Stimulated activated memory B cell treated with anti-CD40 and anti-IgM and Interleukin-4, amounts not matched to agents 10 μg/mL and 1 μg/mL and 100 μg/mL, for 72 hours (primary cell): ENCODE measurements around the gene DMRTA2.
A peak's percentile ranks its signal among the peaks of the same experiment; 100 is the strongest.

Experiments used
- ATAC-seq: fragments of 150-1000 bp; cut with Tn5 transposase; 2 replicates; pipeline ENCODE4 v1.10.0; 2021
- H3K27ac Mint-ChIP-seq: one replicate; pipeline ENCODE4 v1.8.0; 2022; ENCODE audit warnings: mild to moderate bottlenecking, mixed read lengths
- H3K27me3 Mint-ChIP-seq: one replicate; pipeline ENCODE4 v1.8.0; 2022; ENCODE audit warnings: mixed read lengths
- H3K36me3 Mint-ChIP-seq: one replicate; pipeline ENCODE4 v1.8.0; 2022; ENCODE audit warnings: mixed read lengths
- H3K4me1 Mint-ChIP-seq: one replicate; pipeline ENCODE4 v1.8.0; 2022; ENCODE audit warnings: mixed read lengths
- H3K4me3 Mint-ChIP-seq: one replicate; pipeline ENCODE4 v1.8.0; 2022; ENCODE audit warnings: mild to moderate bottlenecking, moderate library complexity, mixed read lengths
- H3K9me3 Mint-ChIP-seq: one replicate; pipeline ENCODE4 v1.8.0; 2022; ENCODE audit warnings: mixed read lengths

DMRTA2 gene

GRCh38 chr1:50427086-50427817, 4.0 kb upstream of the DMRTA2 start:
- Mint-ChIP-seq H3K27ac (no peak overlapping the region), H3K27me3 (peaks cover 99% of the 10 kb centered on the region), H3K36me3 (no peaks in the 10 kb centered on the region), H3K4me1 (peaks cover 36% of the 10 kb centered on the region), H3K4me3 (no peak overlapping the region), H3K9me3 (no peaks in the 10 kb centered on the region)
- no peak for ATAC-seq

GRCh38 chr1:50426702-50427085, 3.5 kb upstream of the DMRTA2 start:
- Mint-ChIP-seq H3K27ac (no peak overlapping the region), H3K36me3 (no peaks in the 10 kb centered on the region), H3K9me3 (no peaks in the 10 kb centered on the region), H3K4me3 (no peak overlapping the region), H3K27me3 (peaks cover 99% of the 10 kb centered on the region), H3K4me1 (peaks cover 40% of the 10 kb centered on the region)
- ATAC-seq = no peak

GRCh38 chr1:50426108-50426700, 3.0 kb upstream of the DMRTA2 start:
- no peaks in the 10 kb centered on the region for H3K9me3 Mint-ChIP-seq
- ATAC-seq = no peak
- no peak overlapping the region for H3K4me3 Mint-ChIP-seq
- no peaks in the 10 kb centered on the region for H3K36me3 Mint-ChIP-seq
- H3K27me3 Mint-ChIP-seq = peaks cover 99% of the 10 kb centered on the region
- H3K27ac Mint-ChIP-seq = no peak overlapping the region
- H3K4me1 Mint-ChIP-seq = peaks cover 43% of the 10 kb centered on the region

- Mint-ChIP-seq H3K27me3 (peaks cover 96% of the 10 kb centered on the region), H3K36me3 (no peaks in the 10 kb centered on the region), H3K9me3 (peaks cover under 1% of the 10 kb centered on the region), H3K27ac (no peak overlapping the region), H3K4me1 (peaks cover 45% of the 10 kb centered on the region), H3K4me3 (no peak overlapping the region)
- ATAC-seq = no peak
Observed at GRCh38 chr1:50425376-50426107, 2.3 kb upstream of the DMRTA2 start.

- peaks cover 96% of the 10 kb centered on the region for H3K27me3 Mint-ChIP-seq
- ATAC-seq = no peak
- H3K36me3 Mint-ChIP-seq = no peaks in the 10 kb centered on the region
- H3K4me1 Mint-ChIP-seq = peaks cover 51% of the 10 kb centered on the region
- H3K4me3 Mint-ChIP-seq = peak overlapping the region; percentile 73
- H3K9me3 Mint-ChIP-seq = peaks cover 5% of the 10 kb centered on the region
- H3K27ac Mint-ChIP-seq = no peak overlapping the region
Observed at GRCh38 chr1:50424884-50425375, 1.7 kb upstream of the DMRTA2 start.

GRCh38 chr1:50424045-50424883, 1.0 kb upstream of the DMRTA2 start:
- H3K4me1 Mint-ChIP-seq = peaks cover 55% of the 10 kb centered on the region
- no peak for ATAC-seq
- peaks cover 5% of the 10 kb centered on the region for H3K9me3 Mint-ChIP-seq
- peaks cover 96% of the 10 kb centered on the region for H3K27me3 Mint-ChIP-seq
- H3K27ac Mint-ChIP-seq = no peak overlapping the region
- H3K4me3 Mint-ChIP-seq = peak overlapping the region; percentile 73
- no peaks in the 10 kb centered on the region for H3K36me3 Mint-ChIP-seq

GRCh38 chr1:50423670-50424000, 392 bp upstream of the DMRTA2 start:
- peaks cover 91% of the 10 kb centered on the region for H3K27me3 Mint-ChIP-seq
- no peaks in the 10 kb centered on the region for H3K36me3 Mint-ChIP-seq
- no peak for ATAC-seq
- peaks cover 55% of the 10 kb centered on the region for H3K4me1 Mint-ChIP-seq
- no peak overlapping the region for H3K27ac Mint-ChIP-seq
- peaks cover 5% of the 10 kb centered on the region for H3K9me3 Mint-ChIP-seq
- H3K4me3 Mint-ChIP-seq = peak overlapping the region; percentile 73

- H3K9me3 Mint-ChIP-seq = peaks cover 5% of the 10 kb centered on the region
- H3K27ac Mint-ChIP-seq = no peak overlapping the region
- no peak overlapping the region for H3K4me3 Mint-ChIP-seq
- no peak for ATAC-seq
- H3K27me3 Mint-ChIP-seq = peaks cover 90% of the 10 kb centered on the region
- H3K36me3 Mint-ChIP-seq = no peaks in the 10 kb centered on the region
- peaks cover 46% of the 10 kb centered on the region for H3K4me1 Mint-ChIP-seq
Observed at GRCh38 chr1:50422675-50422945, 633 bp downstream of the DMRTA2 start.

GRCh38 chr1:50421768-50422674, 1.2 kb downstream of the DMRTA2 start:
- Mint-ChIP-seq H3K27ac (no peak overlapping the region), H3K9me3 (peaks cover 5% of the 10 kb centered on the region), H3K4me3 (peak overlapping the region; percentile 13), H3K4me1 (peaks cover 41% of the 10 kb centered on the region), H3K36me3 (no peaks in the 10 kb centered on the region), H3K27me3 (peaks cover 90% of the 10 kb centered on the region)
- no peak for ATAC-seq

GRCh38 chr1:50421366-50421748, 1.9 kb downstream of the DMRTA2 start:
- Mint-ChIP-seq H3K4me3 (no peak overlapping the region), H3K27ac (no peak overlapping the region)

GRCh38 chr1:50420689-50421365, 2.4 kb downstream of the DMRTA2 start:
- Mint-ChIP-seq H3K27me3 (peaks cover 90% of the 10 kb centered on the region), H3K9me3 (peaks cover 5% of the 10 kb centered on the region), H3K36me3 (no peaks in the 10 kb centered on the region), H3K4me1 (peaks cover 41% of the 10 kb centered on the region), H3K27ac (no peak overlapping the region), H3K4me3 (peak overlapping the region; percentile 21)
- no peak for ATAC-seq

More at GRCh38 chr1:50421366-50421748, 1.9 kb downstream of the DMRTA2 start:
- peaks cover 90% of the 10 kb centered on the region for H3K27me3 Mint-ChIP-seq
- peaks cover 41% of the 10 kb centered on the region for H3K4me1 Mint-ChIP-seq
- ATAC-seq = no peak
- H3K9me3 Mint-ChIP-seq = peaks cover 5% of the 10 kb centered on the region
- no peaks in the 10 kb centered on the region for H3K36me3 Mint-ChIP-seq

GRCh38 chr1:50419907-50420677, 3.2 kb downstream of the DMRTA2 start:
- peaks cover 5% of the 10 kb centered on the region for H3K9me3 Mint-ChIP-seq
- peaks cover 41% of the 10 kb centered on the region for H3K4me1 Mint-ChIP-seq
- no peak for ATAC-seq
- H3K27ac Mint-ChIP-seq = no peak overlapping the region
- peaks cover 90% of the 10 kb centered on the region for H3K27me3 Mint-ChIP-seq
- H3K4me3 Mint-ChIP-seq = peak overlapping the region; percentile 38
- no peaks in the 10 kb centered on the region for H3K36me3 Mint-ChIP-seq

GRCh38 chr1:50419192-50419906, 3.9 kb downstream of the DMRTA2 start:
- peaks cover 7% of the 10 kb centered on the region for H3K9me3 Mint-ChIP-seq
- ATAC-seq = no peak
- H3K36me3 Mint-ChIP-seq = no peaks in the 10 kb centered on the region
- H3K27me3 Mint-ChIP-seq = peaks cover 90% of the 10 kb centered on the region
- H3K4me3 Mint-ChIP-seq = peak overlapping the region; percentile 38
- H3K4me1 Mint-ChIP-seq = peaks cover 33% of the 10 kb centered on the region
- H3K27ac Mint-ChIP-seq = no peak overlapping the region
